Activated naive CD4-positive, alpha-beta T cell treated with anti-CD3 and anti-CD28 coated beads, Interleukin-2, amount 50 U/mL, for 24 hours (primary cell): ENCODE data around the gene BMPR1A.

Experiments used
- H3K27ac Mint-ChIP-seq: one replicate; pipeline ENCODE4 v1.8.0; 2021; ENCODE audit warnings: mild to moderate bottlenecking, mixed read lengths
- H3K27me3 Mint-ChIP-seq: one replicate; pipeline ENCODE4 v1.8.0; 2021; ENCODE audit warnings: mixed read lengths
- H3K36me3 Mint-ChIP-seq: one replicate; pipeline ENCODE4 v1.8.0; 2021; ENCODE audit warnings: mixed read lengths
- H3K4me1 Mint-ChIP-seq: one replicate; pipeline ENCODE4 v1.8.0; 2021; ENCODE audit warnings: mixed read lengths
- H3K4me3 Mint-ChIP-seq: one replicate; pipeline ENCODE4 v1.8.0; 2021; ENCODE audit warnings: mild to moderate bottlenecking, mixed read lengths
- H3K9me3 Mint-ChIP-seq: one replicate; pipeline ENCODE4 v1.8.0; 2021; ENCODE audit warnings: mixed read lengths

Gene BMPR1A

GRCh38 chr10:86801995-86802394 lies 45.6 kb downstream of the BMPR1A start:
- Mint-ChIP-seq H3K27ac (no peak overlapping the region), H3K4me3 (no peak overlapping the region), H3K27me3 (no peaks in the 10 kb centered on the region), H3K4me1 (peaks cover 20% of the 10 kb centered on the region), H3K9me3 (no peaks in the 10 kb centered on the region), H3K36me3 (no peaks in the 10 kb centered on the region)

GRCh38 chr10:86802473-86803108 lies 46.2 kb downstream of the BMPR1A start:
- H3K4me1 Mint-ChIP-seq: peaks cover 18% of the 10 kb centered on the region
- H3K4me3 Mint-ChIP-seq: no peak overlapping the region

GRCh38 chr10:86803156-86803555 lies 46.7 kb downstream of the BMPR1A start:
- Mint-ChIP-seq H3K27me3 (no peaks in the 10 kb centered on the region), H3K4me1 (peaks cover 17% of the 10 kb centered on the region), H3K27ac (no peak overlapping the region), H3K9me3 (no peaks in the 10 kb centered on the region), H3K36me3 (no peaks in the 10 kb centered on the region), H3K4me3 (no peak overlapping the region)

More at GRCh38 chr10:86802473-86803108, 46.2 kb downstream of the BMPR1A start:
- Mint-ChIP-seq H3K9me3 (no peaks in the 10 kb centered on the region), H3K27me3 (no peaks in the 10 kb centered on the region), H3K27ac (no peak overlapping the region), H3K36me3 (no peaks in the 10 kb centered on the region)

GRCh38 chr10:86804805-86805204 lies 48.4 kb downstream of the BMPR1A start:
- Mint-ChIP-seq H3K4me1 (peaks cover 2% of the 10 kb centered on the region), H3K9me3 (no peaks in the 10 kb centered on the region), H3K4me3 (no peak overlapping the region), H3K36me3 (peaks cover 2% of the 10 kb centered on the region), H3K27ac (no peak overlapping the region), H3K27me3 (no peaks in the 10 kb centered on the region)

GRCh38 chr10:86813101-86813500 lies 56.7 kb downstream of the BMPR1A start:
- Mint-ChIP-seq H3K4me3 (no peak overlapping the region), H3K4me1 (peaks cover 3% of the 10 kb centered on the region), H3K36me3 (peaks cover 5% of the 10 kb centered on the region), H3K27ac (no peak overlapping the region), H3K9me3 (no peaks in the 10 kb centered on the region), H3K27me3 (no peaks in the 10 kb centered on the region)

- H3K36me3 Mint-ChIP-seq: peaks cover 5% of the 10 kb centered on the region
- H3K9me3 Mint-ChIP-seq: no peaks in the 10 kb centered on the region
Observed at GRCh38 chr10:86813982-86814381, 57.6 kb downstream of the BMPR1A start.

GRCh38 chr10:86815035-86815617 lies 58.7 kb downstream of the BMPR1A start:
- Mint-ChIP-seq H3K27me3 (no peaks in the 10 kb centered on the region), H3K9me3 (no peaks in the 10 kb centered on the region), H3K4me3 (no peak overlapping the region), H3K27ac (no peak overlapping the region), H3K4me1 (peaks cover 3% of the 10 kb centered on the region), H3K36me3 (peaks cover 3% of the 10 kb centered on the region)

More at GRCh38 chr10:86813982-86814381, 57.6 kb downstream of the BMPR1A start:
- Mint-ChIP-seq H3K4me3 (no peak overlapping the region), H3K27ac (no peak overlapping the region), H3K27me3 (no peaks in the 10 kb centered on the region), H3K4me1 (peaks cover 3% of the 10 kb centered on the region)

- H3K4me3 Mint-ChIP-seq: no peak overlapping the region
- H3K36me3 Mint-ChIP-seq: peaks cover 3% of the 10 kb centered on the region
- no peak overlapping the region for H3K27ac Mint-ChIP-seq
- H3K4me1 Mint-ChIP-seq: peaks cover 3% of the 10 kb centered on the region
- H3K9me3 Mint-ChIP-seq: no peaks in the 10 kb centered on the region
- no peaks in the 10 kb centered on the region for H3K27me3 Mint-ChIP-seq
Observed at GRCh38 chr10:86815640-86816039, 59.2 kb downstream of the BMPR1A start.

GRCh38 chr10:86817246-86817645 lies 60.8 kb downstream of the BMPR1A start:
- Mint-ChIP-seq H3K4me3 (no peak overlapping the region), H3K27ac (no peak overlapping the region), H3K9me3 (no peaks in the 10 kb centered on the region), H3K36me3 (peaks cover 1% of the 10 kb centered on the region), H3K27me3 (no peaks in the 10 kb centered on the region), H3K4me1 (no peaks in the 10 kb centered on the region)

GRCh38 chr10:86819567-86819966 lies 63.1 kb downstream of the BMPR1A start:
- Mint-ChIP-seq H3K4me3 (no peak overlapping the region), H3K4me1 (no peaks in the 10 kb centered on the region), H3K27ac (no peak overlapping the region), H3K36me3 (peaks cover 1% of the 10 kb centered on the region), H3K9me3 (no peaks in the 10 kb centered on the region), H3K27me3 (no peaks in the 10 kb centered on the region)

GRCh38 chr10:86820509-86820908 lies 64.1 kb downstream of the BMPR1A start:
- peaks cover 1% of the 10 kb centered on the region for H3K36me3 Mint-ChIP-seq
- H3K27ac Mint-ChIP-seq: no peak overlapping the region
- H3K27me3 Mint-ChIP-seq: no peaks in the 10 kb centered on the region
- no peaks in the 10 kb centered on the region for H3K9me3 Mint-ChIP-seq
- no peak overlapping the region for H3K4me3 Mint-ChIP-seq
- H3K4me1 Mint-ChIP-seq: no peaks in the 10 kb centered on the region

- no peak overlapping the region for H3K4me3 Mint-ChIP-seq
- H3K27me3 Mint-ChIP-seq: no peaks in the 10 kb centered on the region
- no peaks in the 10 kb centered on the region for H3K4me1 Mint-ChIP-seq
- no peaks in the 10 kb centered on the region for H3K9me3 Mint-ChIP-seq
- H3K36me3 Mint-ChIP-seq: peaks cover 1% of the 10 kb centered on the region
- no peak overlapping the region for H3K27ac Mint-ChIP-seq
Observed at GRCh38 chr10:86821388-86821999, 65.1 kb downstream of the BMPR1A start.

GRCh38 chr10:86823565-86823964 lies 67.1 kb downstream of the BMPR1A start:
- no peak overlapping the region for H3K4me3 Mint-ChIP-seq
- H3K9me3 Mint-ChIP-seq: no peaks in the 10 kb centered on the region

GRCh38 chr10:86824151-86824550 lies 67.7 kb downstream of the BMPR1A start:
- no peaks in the 10 kb centered on the region for H3K27me3 Mint-ChIP-seq
- H3K27ac Mint-ChIP-seq: no peak overlapping the region
- H3K36me3 Mint-ChIP-seq: no peaks in the 10 kb centered on the region
- H3K9me3 Mint-ChIP-seq: no peaks in the 10 kb centered on the region
- no peaks in the 10 kb centered on the region for H3K4me1 Mint-ChIP-seq
- H3K4me3 Mint-ChIP-seq: no peak overlapping the region

More at GRCh38 chr10:86823565-86823964, 67.1 kb downstream of the BMPR1A start:
- Mint-ChIP-seq H3K27me3 (no peaks in the 10 kb centered on the region), H3K27ac (no peak overlapping the region), H3K4me1 (no peaks in the 10 kb centered on the region), H3K36me3 (no peaks in the 10 kb centered on the region)

GRCh38 chr10:86825366-86825765 lies 68.9 kb downstream of the BMPR1A start:
- H3K9me3 Mint-ChIP-seq: no peaks in the 10 kb centered on the region
- H3K36me3 Mint-ChIP-seq: no peaks in the 10 kb centered on the region
- no peak overlapping the region for H3K27ac Mint-ChIP-seq
- no peak overlapping the region for H3K4me3 Mint-ChIP-seq
- no peaks in the 10 kb centered on the region for H3K27me3 Mint-ChIP-seq
- H3K4me1 Mint-ChIP-seq: peaks cover 4% of the 10 kb centered on the region

- Mint-ChIP-seq H3K36me3 (no peaks in the 10 kb centered on the region), H3K27me3 (no peaks in the 10 kb centered on the region), H3K4me1 (peaks cover 4% of the 10 kb centered on the region), H3K27ac (no peak overlapping the region), H3K4me3 (no peak overlapping the region), H3K9me3 (no peaks in the 10 kb centered on the region)
Observed at GRCh38 chr10:86827639-86828038, 71.2 kb downstream of the BMPR1A start.
